HepG2 (cell line): ENCODE data around the gene ATL2.

Source experiments
- ATF4 ChIP-seq, 2 experiments: fragments of 450-650 bp in 1 of 2; sonication (generic) in 1 of 2; formaldehyde crosslinking; IDR thresholded peaks; 2 replicates each; pipeline versions ENCODE4 v1.5.0 to v1.8.0; 2020 to 2022; ENCODE audit warnings: mild to moderate bottlenecking in 1 of 2, missing genetic modification reagents in 1 of 2
- CHD2 ChIP-seq: IDR thresholded peaks from 2 replicates; pipeline ENCODE4 v1.6.1; 2011; ENCODE audit warnings: low read depth, low read length, improper control_type of control experiment
- CSRNP2 ChIP-seq: sonication (generic); formaldehyde crosslinking; conservative IDR thresholded peaks from 2 replicates; pipeline ENCODE4 v1.8.0; 2022; ENCODE audit warnings: low read depth, missing genetic modification reagents
- GLMP ChIP-seq: sonication (generic); formaldehyde crosslinking; IDR thresholded peaks from 2 replicates; pipeline ENCODE4 v1.9.0; 2021; ENCODE audit warnings: missing genetic modification reagents, mild to moderate bottlenecking, borderline replicate concordance
- NFYB ChIP-seq: sonication (generic); formaldehyde crosslinking; IDR thresholded peaks from 2 replicates; pipeline ENCODE4 v1.4.0; 2020; ENCODE audit warnings: missing genetic modification reagents
- ZBTB20 ChIP-seq: sonication (generic); formaldehyde crosslinking; IDR thresholded peaks from 2 replicates; pipeline ENCODE4 v1.8.1; 2023; ENCODE audit warnings: missing genetic modification reagents, low read depth, mild to moderate bottlenecking, borderline replicate concordance
- ZNF431 ChIP-seq: sonication (generic); formaldehyde crosslinking; IDR thresholded peaks from 2 replicates; pipeline ENCODE4 v1.9.0; 2022; ENCODE audit warnings: missing genetic modification reagents, low read depth, mild to moderate bottlenecking, borderline replicate concordance

- no peak for TF ChIP-seq CHD2
- TF ChIP-seq ZBTB20 (CRISPR knock-in tag) = no peak
- TF ChIP-seq CSRNP2 = no peak
- no peak for TF ChIP-seq ZNF431 (CRISPR knock-in tag)
- TF ChIP-seq GLMP (CRISPR knock-in tag) = no peak
- no peak for TF ChIP-seq ATF4 (CRISPR knock-in tag; IDR thresholded peaks at IDR 0.05)
- TF ChIP-seq NFYB (CRISPR knock-in tag) = no peak
Measured at GRCh38 chr2:38266382-38267061, 110.6 kb downstream of the ATL2 start.
